Hepatocyte (in vitro differentiated cells): ENCODE data around the gene UGT1A4.

Experiments
- EZH2 ChIP-seq: fragments of 200-600 bp; sonication (generic); IDR thresholded peaks from 2 replicates; pipeline ENCODE4 v1.6.1; 2016; ENCODE audit warnings: antibody characterized with exemption, mild to moderate bottlenecking, borderline replicate concordance
- EZH2phosphoT487 ChIP-seq: fragments of 200-600 bp; sonication (generic); IDR thresholded peaks from one replicate; pipeline ENCODE4 v1.6.1; 2018; ENCODE audit warnings: antibody characterized with exemption, mild to moderate bottlenecking, low read depth, moderate library complexity; ENCODE audit not compliant: unreplicated experiment, severe bottlenecking
- TF ChIP-seq, protein P1 (sequence below): fragments of 200-600 bp; sonication (generic); IDR thresholded peaks from 2 replicates; pipeline ENCODE4 v1.5.1; 2016; ENCODE audit warnings: antibody characterized with exemption, mild to moderate bottlenecking; ENCODE audit not compliant: poor library complexity

GRCh38 chr2:233772153-233772552 is 53.6 kb downstream of the UGT1A4 start:
- TF ChIP-seq, protein P1, sequence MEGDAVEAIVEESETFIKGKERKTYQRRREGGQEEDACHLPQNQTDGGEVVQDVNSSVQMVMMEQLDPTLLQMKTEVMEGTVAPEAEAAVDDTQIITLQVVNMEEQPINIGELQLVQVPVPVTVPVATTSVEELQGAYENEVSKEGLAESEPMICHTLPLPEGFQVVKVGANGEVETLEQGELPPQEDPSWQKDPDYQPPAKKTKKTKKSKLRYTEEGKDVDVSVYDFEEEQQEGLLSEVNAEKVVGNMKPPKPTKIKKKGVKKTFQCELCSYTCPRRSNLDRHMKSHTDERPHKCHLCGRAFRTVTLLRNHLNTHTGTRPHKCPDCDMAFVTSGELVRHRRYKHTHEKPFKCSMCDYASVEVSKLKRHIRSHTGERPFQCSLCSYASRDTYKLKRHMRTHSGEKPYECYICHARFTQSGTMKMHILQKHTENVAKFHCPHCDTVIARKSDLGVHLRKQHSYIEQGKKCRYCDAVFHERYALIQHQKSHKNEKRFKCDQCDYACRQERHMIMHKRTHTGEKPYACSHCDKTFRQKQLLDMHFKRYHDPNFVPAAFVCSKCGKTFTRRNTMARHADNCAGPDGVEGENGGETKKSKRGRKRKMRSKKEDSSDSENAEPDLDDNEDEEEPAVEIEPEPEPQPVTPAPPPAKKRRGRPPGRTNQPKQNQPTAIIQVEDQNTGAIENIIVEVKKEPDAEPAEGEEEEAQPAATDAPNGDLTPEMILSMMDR: no peak
- TF ChIP-seq EZH2 (no peak), EZH2phosphoT487 (no peak)
